Testis (tissue), 3 donors: ENCODE results near the gene HIRA. TPM values are rescaled to one million over a fixed set of nuclear protein-coding genes. Genes with fewer than 3 reads are reported as not detected.
"Not testable (repeated sequence)": the region's sequence is repeated elsewhere in the genome, so short reads cannot be mapped to it uniquely, and the experiment has no call there.

Experiments used
- DNase-seq: peaks from one replicate; pipeline ENCODE4 v3.0.0-alpha.2; 2019
- H3K27ac ChIP-seq, 2 donors: fragments of 200-600 bp; sonication (generic); one replicate each; pipeline ENCODE4 v1.5.1; 2019
- H3K27me3 ChIP-seq: fragments of 200-600 bp; sonication (generic); one replicate; pipeline ENCODE4 v1.5.1; 2019
- H3K36me3 ChIP-seq: fragments of 200-600 bp; sonication (generic); one replicate; pipeline ENCODE4 v1.5.1; 2017; ENCODE audit warnings: low read depth; ENCODE audit errors: missing control alignments
- H3K4me1 ChIP-seq: fragments of 200-600 bp; sonication (generic); one replicate; pipeline ENCODE4 v1.5.1; 2019
- H3K4me3 ChIP-seq, 2 donors: fragments of 200-600 bp; sonication (generic); one replicate each; pipeline ENCODE4 v1.5.1; 2017 to 2019
- H3K9me3 ChIP-seq: fragments of 200-600 bp; sonication (generic); one replicate; pipeline ENCODE4 v1.5.1; 2017
- POLR2A ChIP-seq: fragments of 450-650 bp; IDR thresholded peaks from one replicate; pipeline ENCODE4 v1.6.1; 2017; ENCODE audit warnings: antibody characterized with exemption, mild to moderate bottlenecking, moderate library complexity
- WGBS, 2 donors: methylation state at CpG; one replicate each; pipeline ENCODE4 v1.1.5; 2018; 5-methylcytosine and 5-hydroxymethylcytosine counted together
- intact Hi-C: fragments of 100-400 bp; cut with DNase I; formaldehyde crosslinking; loops from one replicate; pipeline ENCODE4 v1.15.1; 2023; ENCODE audit warnings: low total_unique reads
- polyA plus RNA-seq: library from polyadenylated mRNA; stranded (reverse); fragments of 350-450 nt; fragmentation: Illumina TruSeq; extraction: RNeasy Lipid Tissue Mini Kit (QIAGEN cat#74804); gene quantifications from one replicate; pipeline ENCODE4 v1.2.3, GENCODE V29; 2014; ENCODE audit warnings: low read depth, low replicate concordance; ENCODE audit not compliant: insufficient read depth
- total RNA-seq, 2 donors: library from RNA; depleted of rRNA; stranded (reverse); fragments of >200 nt; gene quantifications; one replicate each; pipeline ENCODE4 v1.2.3, GENCODE V29; 2016
- TF ChIP-seq, protein P1 (sequence below), 3 experiments: fragments of 450-650 bp in 2 of 3; fragments of 200-600 bp in 1 of 3; sonication (generic) in 1 of 3; IDR thresholded peaks; one replicate each; pipeline ENCODE4 v1.5.1; 2016 to 2019; ENCODE audit warnings: antibody characterized with exemption in 3 of 3, mild to moderate bottlenecking in 2 of 3, moderate library complexity in 1 of 3

The HIRA gene
- total and polyA plus RNA-seq, 3 donors from 2014 or later: 17.7 to 25.7 (median 21.8) TPM

DNA sequence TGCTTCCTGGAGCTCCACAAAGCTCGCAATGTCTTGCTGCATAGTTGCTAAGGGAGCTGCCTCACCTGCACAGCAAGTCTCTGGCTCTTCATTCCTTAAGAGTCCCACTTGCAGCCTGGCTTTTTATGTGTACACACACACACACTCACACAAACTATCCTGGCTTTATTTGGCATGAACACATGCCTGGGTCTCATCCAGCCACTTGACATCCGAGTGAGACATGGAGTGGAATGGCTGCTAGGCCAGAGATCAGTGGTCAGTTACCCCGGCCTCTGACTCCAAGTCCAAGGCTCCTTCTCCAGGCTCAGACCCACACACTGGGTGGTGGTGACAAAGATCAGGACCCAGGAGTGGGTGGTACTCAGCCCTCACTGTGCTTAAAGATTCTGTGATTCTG, 102.1 kb downstream of the HIRA start:
- Histone ChIP-seq H3K4me1 (no peaks in the 10 kb centered on the region), H3K36me3 (peaks cover 3% of the 10 kb centered on the region), H3K4me3 (no peak overlapping the region), H3K27me3 (no peaks in the 10 kb centered on the region), H3K9me3 (no peaks in the 10 kb centered on the region), H3K27ac (no peak overlapping the region)
- TF ChIP-seq, protein P1, sequence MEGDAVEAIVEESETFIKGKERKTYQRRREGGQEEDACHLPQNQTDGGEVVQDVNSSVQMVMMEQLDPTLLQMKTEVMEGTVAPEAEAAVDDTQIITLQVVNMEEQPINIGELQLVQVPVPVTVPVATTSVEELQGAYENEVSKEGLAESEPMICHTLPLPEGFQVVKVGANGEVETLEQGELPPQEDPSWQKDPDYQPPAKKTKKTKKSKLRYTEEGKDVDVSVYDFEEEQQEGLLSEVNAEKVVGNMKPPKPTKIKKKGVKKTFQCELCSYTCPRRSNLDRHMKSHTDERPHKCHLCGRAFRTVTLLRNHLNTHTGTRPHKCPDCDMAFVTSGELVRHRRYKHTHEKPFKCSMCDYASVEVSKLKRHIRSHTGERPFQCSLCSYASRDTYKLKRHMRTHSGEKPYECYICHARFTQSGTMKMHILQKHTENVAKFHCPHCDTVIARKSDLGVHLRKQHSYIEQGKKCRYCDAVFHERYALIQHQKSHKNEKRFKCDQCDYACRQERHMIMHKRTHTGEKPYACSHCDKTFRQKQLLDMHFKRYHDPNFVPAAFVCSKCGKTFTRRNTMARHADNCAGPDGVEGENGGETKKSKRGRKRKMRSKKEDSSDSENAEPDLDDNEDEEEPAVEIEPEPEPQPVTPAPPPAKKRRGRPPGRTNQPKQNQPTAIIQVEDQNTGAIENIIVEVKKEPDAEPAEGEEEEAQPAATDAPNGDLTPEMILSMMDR (IDR thresholded peaks at IDR 0.05): no peak
- no peak for TF ChIP-seq POLR2A
- no peak for DNase-seq
- intact Hi-C loops: no loop called here
- 94 to 100% methylated on average over 3 of the region's 3 CpGs for whole genome bisulfite sequencing, 2 donors

DNA sequence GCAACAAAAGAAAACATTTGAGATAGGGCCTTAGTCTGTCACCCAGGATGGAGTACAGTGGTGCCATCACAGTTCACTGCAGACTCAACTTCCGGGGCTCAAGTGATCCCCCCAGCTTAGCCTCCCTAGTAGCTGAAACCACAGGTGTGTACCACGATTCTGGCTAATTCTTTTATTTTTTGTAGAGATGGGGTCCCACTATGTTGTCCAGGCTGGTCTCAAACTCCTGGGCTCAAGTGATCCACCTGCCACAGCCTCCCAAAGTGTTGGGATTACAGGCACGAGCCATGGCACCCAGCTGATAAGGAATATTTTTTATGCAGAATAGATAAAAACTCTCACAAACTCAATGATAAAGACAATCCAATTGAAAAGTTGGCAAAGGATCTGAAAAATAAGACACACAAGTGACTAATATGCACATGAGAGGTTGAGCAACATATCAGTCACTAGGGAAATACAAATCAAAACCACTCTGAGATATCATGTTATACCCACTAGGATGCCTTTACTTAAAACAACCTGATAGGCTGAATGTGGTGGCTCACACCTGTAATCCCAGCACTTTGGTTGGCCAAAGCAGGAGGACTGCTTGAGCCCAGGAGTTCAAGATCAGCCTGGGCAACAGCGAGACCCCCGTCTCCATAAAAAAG, 106.1 kb downstream of the HIRA start:
- H3K27me3 ChIP-seq: no peaks in the 10 kb centered on the region
- H3K27ac ChIP-seq: no peak overlapping the region
- no peak for DNase-seq
- H3K4me1 ChIP-seq: no peaks in the 10 kb centered on the region
- no peaks in the 10 kb centered on the region for H3K9me3 ChIP-seq
- intact Hi-C loops: no loop called here
- 92 to 93% methylated on average over 5 of the region's 5 CpGs for WGBS, 2 donors
- no peak for TF ChIP-seq POLR2A
- TF ChIP-seq, protein P1 (IDR thresholded peaks at IDR 0.05): no peak
- H3K4me3 ChIP-seq: no peak overlapping the region
- no peaks in the 10 kb centered on the region for H3K36me3 ChIP-seq

DNA sequence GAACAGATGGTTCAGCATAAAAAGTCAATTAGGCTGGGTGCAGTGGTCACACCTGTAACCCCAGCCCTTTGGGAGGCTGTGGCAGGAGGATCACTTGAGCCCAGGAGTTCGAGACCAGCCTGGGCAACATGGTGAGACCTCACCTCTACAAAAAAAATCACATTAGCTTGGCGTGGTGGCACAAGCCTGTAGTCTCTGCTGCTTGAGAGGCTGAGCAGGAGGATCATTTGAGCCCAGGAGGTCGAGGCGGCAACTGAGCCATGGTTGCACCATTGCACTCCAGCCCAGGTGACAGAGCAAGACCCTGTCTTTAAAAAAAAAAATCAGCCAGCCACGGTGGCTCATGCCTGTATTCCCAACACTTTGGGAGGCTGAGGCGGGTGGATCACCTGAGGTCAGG, 108.1 kb downstream of the HIRA start:
- DNase-seq, intact Hi-C loops, H3K36me3 ChIP-seq, H3K4me1 ChIP-seq, H3K27ac ChIP-seq, H3K4me3 ChIP-seq, H3K27me3 ChIP-seq, H3K9me3 ChIP-seq: not testable (repeated sequence)
- WGBS, 2 donors: 87 to 93% methylated on average over 6 of the region's 6 CpGs

DNA sequence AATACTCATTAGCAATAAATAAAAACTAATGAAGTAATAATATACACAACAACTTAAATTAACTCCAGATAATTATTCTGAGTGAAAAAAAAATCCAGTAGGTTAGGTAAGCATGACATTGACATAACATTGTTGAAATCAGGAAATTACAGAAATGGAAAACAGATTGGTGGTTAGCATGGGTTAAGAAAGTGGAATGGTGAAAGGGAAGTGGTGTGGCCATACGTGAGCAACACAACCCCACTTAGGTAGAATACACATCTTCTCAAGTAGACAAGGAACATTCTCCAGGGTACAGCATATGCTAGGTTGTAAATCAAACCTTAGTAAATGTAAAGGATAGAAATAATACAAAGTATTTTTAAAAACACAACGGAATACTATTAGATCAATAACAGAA, 109.8 kb downstream of the HIRA start:
- 84 to 94% methylated on average over 2 of the region's 2 CpGs for WGBS, 2 donors
- H3K27ac ChIP-seq: no peak overlapping the region
- H3K9me3 ChIP-seq: no peaks in the 10 kb centered on the region
- intact Hi-C loops: no loop called here
- no peak for TF ChIP-seq POLR2A
- TF ChIP-seq, protein P1 (IDR thresholded peaks at IDR 0.05): no peak
- no peak overlapping the region for H3K4me3 ChIP-seq
- no peaks in the 10 kb centered on the region for H3K36me3 ChIP-seq
- no peaks in the 10 kb centered on the region for H3K4me1 ChIP-seq
- DNase-seq: no peak
- no peaks in the 10 kb centered on the region for H3K27me3 ChIP-seq

DNA sequence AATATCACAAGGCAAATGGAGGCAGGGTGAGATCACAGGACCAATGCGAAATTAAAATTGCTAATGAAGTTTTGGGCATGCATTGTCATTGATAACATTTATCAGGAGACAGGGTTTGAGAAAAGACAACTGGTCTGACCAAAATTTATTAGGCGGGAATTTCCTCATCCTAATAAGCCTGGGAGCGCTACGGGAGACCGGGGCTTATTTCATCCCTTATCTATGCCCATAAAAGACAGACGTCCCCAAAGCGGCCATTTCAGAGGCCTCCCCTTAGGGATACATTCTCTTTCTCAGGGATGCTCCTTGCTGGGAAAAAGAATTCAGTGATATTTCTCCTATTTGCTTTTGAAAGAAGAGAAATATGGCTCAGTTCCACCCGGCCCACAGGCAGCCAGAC, 111.4 kb downstream of the HIRA start:
- H3K9me3 ChIP-seq, DNase-seq, H3K27ac ChIP-seq, H3K27me3 ChIP-seq, H3K4me1 ChIP-seq, intact Hi-C loops, H3K4me3 ChIP-seq, H3K36me3 ChIP-seq: not testable (repeated sequence)
- WGBS, 2 donors: 84 to 88% methylated on average over 8 of the region's 8 CpGs

DNA sequence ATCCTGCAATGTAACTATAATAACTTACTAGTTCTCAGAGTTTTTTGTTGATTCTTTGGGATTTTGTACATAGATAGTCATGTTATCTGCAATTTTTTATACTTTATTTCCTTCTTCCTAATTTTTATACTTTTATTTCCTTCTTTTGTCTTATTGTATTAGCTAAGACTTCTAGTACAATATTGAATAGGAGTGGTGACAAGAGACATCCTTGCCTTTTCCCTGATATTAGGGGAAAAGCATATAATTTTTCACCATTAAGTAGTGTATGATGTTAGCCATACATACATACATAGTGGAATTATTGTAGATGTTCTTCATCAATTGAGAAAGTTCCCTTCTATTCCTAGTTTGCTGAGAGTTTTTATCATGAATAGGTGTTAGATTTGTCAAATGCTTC, 112.3 kb downstream of the HIRA start:
- H3K27ac ChIP-seq: no peak overlapping the region
- H3K36me3 ChIP-seq: no peaks in the 10 kb centered on the region
- H3K4me3 ChIP-seq: no peak overlapping the region
- TF ChIP-seq, protein P1 (IDR thresholded peaks at IDR 0.05): no peak
- no peak for TF ChIP-seq POLR2A
- no peak for DNase-seq
- H3K27me3 ChIP-seq: no peaks in the 10 kb centered on the region
- no peaks in the 10 kb centered on the region for H3K9me3 ChIP-seq
- H3K4me1 ChIP-seq: no peaks in the 10 kb centered on the region
- intact Hi-C loops: no loop called here
